IPS-18a (cell line): ENCODE measurements around the gene C2CD5.

Experiments used
- H3K27ac ChIP-seq: one replicate; pipeline ENCODE4 v1.5.1; 2013; ENCODE audit warnings: low read length
- H3K27me3 ChIP-seq: one replicate; pipeline ENCODE4 v1.6.1; 2013; ENCODE audit warnings: mild to moderate bottlenecking, low read length; ENCODE audit not compliant: control insufficient read depth, insufficient read depth
- H3K36me3 ChIP-seq: one replicate; pipeline ENCODE4 v1.6.1; 2013; ENCODE audit warnings: low read depth, low read length; ENCODE audit not compliant: control insufficient read depth
- H3K4me1 ChIP-seq: one replicate; pipeline ENCODE4 v1.6.1; 2013; ENCODE audit warnings: low read depth, low read length; ENCODE audit not compliant: control insufficient read depth
- H3K4me3 ChIP-seq: one replicate; pipeline ENCODE4 v1.5.1; 2013; ENCODE audit warnings: low read length
- H3K9ac ChIP-seq: one replicate; pipeline ENCODE4 v1.6.1; 2013; ENCODE audit warnings: mild to moderate bottlenecking, low read length, moderate library complexity
- H3K9me3 ChIP-seq: one replicate; pipeline ENCODE4 v1.6.1; 2013; ENCODE audit warnings: low read depth, low read length; ENCODE audit not compliant: control insufficient read depth

Gene C2CD5, protein sequence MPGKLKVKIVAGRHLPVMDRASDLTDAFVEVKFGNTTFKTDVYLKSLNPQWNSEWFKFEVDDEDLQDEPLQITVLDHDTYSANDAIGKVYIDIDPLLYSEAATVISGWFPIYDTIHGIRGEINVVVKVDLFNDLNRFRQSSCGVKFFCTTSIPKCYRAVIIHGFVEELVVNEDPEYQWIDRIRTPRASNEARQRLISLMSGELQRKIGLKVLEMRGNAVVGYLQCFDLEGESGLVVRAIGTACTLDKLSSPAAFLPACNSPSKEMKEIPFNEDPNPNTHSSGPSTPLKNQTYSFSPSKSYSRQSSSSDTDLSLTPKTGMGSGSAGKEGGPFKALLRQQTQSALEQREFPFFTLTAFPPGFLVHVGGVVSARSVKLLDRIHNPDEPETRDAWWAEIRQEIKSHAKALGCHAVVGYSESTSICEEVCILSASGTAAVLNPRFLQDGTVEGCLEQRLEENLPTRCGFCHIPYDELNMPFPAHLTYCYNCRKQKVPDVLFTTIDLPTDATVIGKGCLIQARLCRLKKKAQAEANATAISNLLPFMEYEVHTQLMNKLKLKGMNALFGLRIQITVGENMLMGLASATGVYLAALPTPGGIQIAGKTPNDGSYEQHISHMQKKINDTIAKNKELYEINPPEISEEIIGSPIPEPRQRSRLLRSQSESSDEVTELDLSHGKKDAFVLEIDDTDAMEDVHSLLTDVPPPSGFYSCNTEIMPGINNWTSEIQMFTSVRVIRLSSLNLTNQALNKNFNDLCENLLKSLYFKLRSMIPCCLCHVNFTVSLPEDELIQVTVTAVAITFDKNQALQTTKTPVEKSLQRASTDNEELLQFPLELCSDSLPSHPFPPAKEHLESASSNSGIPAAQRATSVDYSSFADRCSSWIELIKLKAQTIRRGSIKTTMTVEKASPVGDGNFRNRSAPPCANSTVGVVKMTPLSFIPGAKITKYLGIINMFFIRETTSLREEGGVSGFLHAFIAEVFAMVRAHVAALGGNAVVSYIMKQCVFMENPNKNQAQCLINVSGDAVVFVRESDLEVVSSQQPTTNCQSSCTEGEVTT

DNA sequence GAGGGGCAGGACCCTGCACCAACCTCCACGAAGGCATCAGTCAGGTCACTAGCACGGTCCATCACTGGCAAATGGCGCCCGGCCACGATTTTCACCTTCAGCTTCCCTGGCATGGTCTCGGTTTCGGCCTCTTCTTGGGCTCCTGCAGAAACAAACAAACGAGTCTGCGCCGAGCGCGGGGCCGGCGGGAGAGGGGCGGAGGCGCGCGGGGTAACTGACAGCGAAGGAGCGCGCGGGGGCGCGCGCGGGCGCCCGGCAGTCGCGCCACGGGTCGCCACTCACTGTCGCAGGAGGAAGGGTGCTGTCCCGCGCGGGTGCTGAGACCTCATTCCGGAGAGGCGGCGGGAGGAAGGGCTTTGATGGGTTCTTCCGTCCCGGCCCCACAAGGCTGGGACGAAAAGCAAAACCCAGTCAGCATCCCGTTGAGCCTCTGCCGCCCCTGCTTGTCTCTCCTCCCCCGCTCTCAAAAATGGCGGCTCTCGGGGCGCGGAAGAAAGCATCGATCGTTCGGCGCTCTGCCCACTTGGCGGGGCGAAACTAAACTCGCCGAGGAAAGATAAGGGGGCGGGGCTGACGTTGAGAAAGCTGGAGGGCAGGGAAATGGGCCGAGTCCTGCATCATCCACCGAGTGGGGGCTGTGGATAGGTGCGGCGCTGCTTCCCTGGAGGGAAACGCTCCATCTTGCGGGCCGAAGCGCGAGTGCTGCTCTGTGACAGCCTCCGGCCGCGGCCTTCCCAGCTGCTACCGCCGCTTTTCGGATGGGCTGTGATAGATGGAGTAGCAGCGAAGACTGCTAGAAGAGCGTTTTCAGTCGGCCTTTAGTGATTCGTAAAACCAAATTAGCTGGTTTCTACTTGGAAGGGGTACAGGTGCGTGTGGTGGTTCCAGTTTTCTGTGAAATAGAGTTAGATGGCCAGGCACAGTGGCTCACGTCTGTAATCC lies at the start of gene C2CD5:
Gene C2CD5, minus strand, starts transcription at position 505 of the 942 bp plus-strand sequence. Its CDS starts 392 bp downstream, at position 113.
- H3K9ac ChIP-seq, result peak within 1 kb of the TSS; percentile 80
- no peaks in the 10 kb centered on the region for H3K36me3 ChIP-seq
- H3K27me3 ChIP-seq, result no peaks in the 10 kb centered on the region
- peak within 1 kb of the TSS; percentile 86 for H3K4me3 ChIP-seq
- H3K4me1 ChIP-seq, result peaks cover 10% of the 10 kb centered on the region
- H3K27ac ChIP-seq, result no peak within 1 kb of the TSS
- no peaks in the 10 kb centered on the region for H3K9me3 ChIP-seq

DNA sequence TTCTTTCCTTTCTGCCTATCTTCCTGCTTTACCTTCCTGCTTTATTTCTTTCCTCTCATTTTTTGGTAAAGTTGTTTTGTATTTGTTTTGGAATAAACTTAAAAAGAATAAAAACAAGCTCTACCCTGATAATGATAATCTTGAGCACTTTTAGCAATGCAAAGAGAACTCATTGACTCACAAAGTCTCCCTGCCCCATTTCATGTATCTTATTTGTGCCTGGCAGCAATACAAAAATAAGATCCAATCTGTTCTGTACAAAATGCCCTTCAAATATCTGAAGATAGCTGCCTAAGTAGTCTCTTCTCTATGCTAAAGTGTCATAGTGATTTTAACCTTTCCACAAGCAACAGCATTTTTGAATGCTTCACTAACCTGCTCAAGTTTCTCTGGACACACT lies 49.5 kb upstream of the C2CD5 start:
- H3K27ac ChIP-seq, result no peak overlapping the region
- no peaks in the 10 kb centered on the region for H3K27me3 ChIP-seq
- H3K9ac ChIP-seq, result no peak overlapping the region
- H3K4me3 ChIP-seq, result no peak overlapping the region
- H3K36me3 ChIP-seq, result no peaks in the 10 kb centered on the region
- no peaks in the 10 kb centered on the region for H3K4me1 ChIP-seq
- H3K9me3 ChIP-seq, result no peaks in the 10 kb centered on the region

DNA sequence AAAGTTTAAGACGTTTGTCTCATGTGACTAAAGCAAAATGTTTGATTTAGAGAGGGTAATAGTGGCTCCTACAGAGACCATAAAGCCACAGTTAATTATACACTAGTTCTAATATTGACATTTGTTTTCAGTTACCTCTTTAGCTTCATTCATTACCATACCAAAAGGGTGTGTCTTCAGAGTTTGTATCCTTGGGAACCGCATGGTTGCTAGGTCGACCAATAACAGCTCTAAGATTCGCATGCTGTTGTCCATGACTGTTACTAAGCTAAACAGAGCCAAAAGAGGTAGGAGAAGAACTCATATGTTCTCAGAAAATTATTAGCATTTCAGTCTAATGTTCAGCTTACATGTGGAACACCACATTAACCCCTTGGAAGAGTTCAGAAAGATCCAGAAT lies 44.5 kb upstream of the C2CD5 start:
- H3K27me3 ChIP-seq, result no peaks in the 10 kb centered on the region
- H3K9ac ChIP-seq, result no peak overlapping the region
- H3K9me3 ChIP-seq, result no peaks in the 10 kb centered on the region
- H3K27ac ChIP-seq, result no peak overlapping the region
- H3K36me3 ChIP-seq, result no peaks in the 10 kb centered on the region
- H3K4me3 ChIP-seq, result no peak overlapping the region
- no peaks in the 10 kb centered on the region for H3K4me1 ChIP-seq

DNA sequence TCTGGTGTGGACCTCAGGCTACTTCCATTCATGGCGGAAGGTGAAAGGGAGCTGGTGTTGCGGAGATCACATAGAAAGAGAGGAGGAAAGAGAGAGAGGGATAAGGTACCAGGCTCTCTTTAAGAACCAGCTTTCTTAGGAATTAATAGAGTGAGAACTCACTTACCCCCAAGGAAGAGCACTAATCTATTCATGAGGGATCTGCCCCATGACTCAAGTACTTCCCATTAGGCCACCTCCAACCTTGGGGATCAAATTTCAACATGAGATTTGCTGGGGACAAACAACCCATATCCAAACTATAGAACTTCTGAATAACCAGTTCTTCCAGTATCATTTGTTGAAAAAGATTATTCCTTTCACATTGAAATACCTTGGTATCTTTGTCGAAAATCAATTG lies 34.0 kb upstream of the C2CD5 start:
- Histone ChIP-seq H3K27ac (no peak overlapping the region), H3K9me3 (no peaks in the 10 kb centered on the region), H3K9ac (no peak overlapping the region), H3K4me1 (no peaks in the 10 kb centered on the region), H3K27me3 (no peaks in the 10 kb centered on the region), H3K4me3 (no peak overlapping the region), H3K36me3 (no peaks in the 10 kb centered on the region)

DNA sequence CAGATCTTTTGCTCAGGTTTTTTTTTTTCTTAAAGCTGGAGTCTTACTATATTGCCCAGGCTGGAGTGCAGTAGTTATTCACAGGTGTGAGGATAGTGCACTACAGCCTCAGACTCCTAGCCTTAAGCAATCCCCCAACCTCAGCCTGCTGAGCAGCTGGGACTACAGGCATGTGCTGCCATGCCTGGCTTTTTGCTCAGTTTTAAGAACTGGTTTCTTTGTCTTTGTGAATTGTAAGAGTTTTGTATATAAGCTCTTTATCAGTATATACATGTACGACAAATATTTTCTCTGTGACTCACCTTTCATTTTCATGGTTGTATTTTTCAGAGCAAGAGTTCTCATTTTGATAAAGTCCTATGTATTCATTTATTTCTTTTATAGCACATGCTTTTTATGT lies 33.3 kb upstream of the C2CD5 start:
- Histone ChIP-seq H3K9ac (no peak overlapping the region), H3K4me3 (no peak overlapping the region), H3K27me3 (no peaks in the 10 kb centered on the region), H3K9me3 (no peaks in the 10 kb centered on the region), H3K36me3 (no peaks in the 10 kb centered on the region), H3K27ac (no peak overlapping the region), H3K4me1 (no peaks in the 10 kb centered on the region)

DNA sequence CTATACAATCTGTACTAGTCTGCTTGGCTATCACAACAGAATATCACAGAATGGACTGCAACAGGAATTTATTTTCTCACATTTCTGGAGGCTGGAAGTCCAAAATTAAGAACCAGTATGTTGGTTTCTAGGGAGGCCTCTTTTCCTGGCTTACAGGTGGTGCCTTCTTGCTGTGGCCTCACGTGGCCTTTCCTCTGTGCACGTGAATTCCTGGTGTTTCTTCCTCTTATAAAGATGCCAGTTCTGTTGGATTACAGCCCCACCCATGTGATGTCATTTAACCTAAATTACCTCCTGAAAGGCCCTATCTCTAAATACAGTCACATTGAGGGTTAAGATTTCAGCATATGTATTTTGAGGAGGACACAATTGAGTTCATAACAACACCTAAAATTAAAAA lies 32.1 kb upstream of the C2CD5 start:
- no peak overlapping the region for H3K27ac ChIP-seq
- H3K36me3 ChIP-seq, result no peaks in the 10 kb centered on the region
- no peaks in the 10 kb centered on the region for H3K4me1 ChIP-seq
- H3K27me3 ChIP-seq, result no peaks in the 10 kb centered on the region
- no peak overlapping the region for H3K4me3 ChIP-seq
- H3K9ac ChIP-seq, result no peak overlapping the region
- no peaks in the 10 kb centered on the region for H3K9me3 ChIP-seq

DNA sequence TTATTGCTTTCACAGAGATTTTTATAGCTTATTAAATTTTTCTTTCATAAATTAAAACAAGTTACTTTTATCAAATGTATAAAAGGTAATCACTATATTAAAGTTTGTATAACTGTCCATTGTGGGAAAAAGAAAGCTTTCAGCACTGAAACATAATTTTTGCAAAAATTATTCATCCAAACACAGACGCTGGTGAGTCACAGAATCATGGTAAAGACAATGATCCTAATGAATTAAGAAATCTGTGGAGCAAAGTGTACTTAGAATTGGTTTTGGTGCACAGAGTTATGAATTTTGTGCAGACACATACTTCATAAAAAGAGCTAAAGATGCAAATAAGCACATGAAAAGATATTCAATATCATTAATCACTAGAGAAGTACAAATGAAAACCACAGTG lies 31.7 kb upstream of the C2CD5 start:
- Histone ChIP-seq H3K27ac (no peak overlapping the region), H3K4me3 (no peak overlapping the region), H3K9ac (no peak overlapping the region), H3K27me3 (no peaks in the 10 kb centered on the region), H3K9me3 (no peaks in the 10 kb centered on the region), H3K4me1 (no peaks in the 10 kb centered on the region), H3K36me3 (no peaks in the 10 kb centered on the region)

DNA sequence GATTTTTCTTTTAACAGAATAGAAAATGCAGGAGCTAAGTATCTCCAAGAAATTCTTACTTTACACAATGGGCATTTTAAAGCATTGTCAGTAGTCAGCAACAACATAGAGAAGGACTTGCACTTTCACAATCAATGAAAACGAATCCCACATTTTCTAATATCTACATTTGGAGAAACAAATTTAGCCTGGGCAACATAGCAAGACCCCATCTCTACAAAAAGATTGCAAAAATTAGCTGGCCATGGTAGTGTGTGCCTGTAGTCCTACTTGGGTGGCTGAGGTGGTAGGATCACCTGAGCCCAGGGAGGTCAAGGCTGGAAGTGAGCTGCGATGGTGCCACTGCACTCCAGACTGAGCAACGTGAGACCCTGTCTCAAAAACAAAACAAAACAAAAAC lies 30.6 kb upstream of the C2CD5 start:
- Histone ChIP-seq H3K36me3 (no peaks in the 10 kb centered on the region), H3K4me1 (no peaks in the 10 kb centered on the region), H3K9ac (no peak overlapping the region), H3K27me3 (no peaks in the 10 kb centered on the region), H3K4me3 (no peak overlapping the region), H3K27ac (no peak overlapping the region), H3K9me3 (no peaks in the 10 kb centered on the region)

DNA sequence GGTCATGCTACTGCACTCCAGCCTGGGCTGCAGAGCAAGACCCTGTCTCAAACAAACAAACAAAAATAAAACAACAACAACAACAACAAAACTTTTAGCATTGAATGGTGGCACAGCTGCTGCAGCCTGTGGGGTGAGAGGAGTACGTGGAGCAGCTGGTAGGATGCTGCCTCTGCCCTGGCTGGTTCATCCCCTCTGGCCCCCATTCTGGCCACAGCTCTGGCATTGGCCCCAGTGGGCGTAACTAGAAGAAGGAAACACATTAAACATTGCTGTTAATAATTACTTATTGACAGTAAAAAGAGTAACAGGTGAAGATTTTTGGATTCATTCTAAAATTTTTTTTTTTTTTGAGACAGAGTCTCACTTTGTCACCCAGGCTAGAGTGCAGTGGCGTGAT lies 28.8 kb upstream of the C2CD5 start:
- no peaks in the 10 kb centered on the region for H3K36me3 ChIP-seq
- no peaks in the 10 kb centered on the region for H3K9me3 ChIP-seq
- no peaks in the 10 kb centered on the region for H3K4me1 ChIP-seq
- H3K4me3 ChIP-seq, result no peak overlapping the region
- H3K27ac ChIP-seq, result no peak overlapping the region
- H3K9ac ChIP-seq, result no peak overlapping the region
- no peaks in the 10 kb centered on the region for H3K27me3 ChIP-seq

DNA sequence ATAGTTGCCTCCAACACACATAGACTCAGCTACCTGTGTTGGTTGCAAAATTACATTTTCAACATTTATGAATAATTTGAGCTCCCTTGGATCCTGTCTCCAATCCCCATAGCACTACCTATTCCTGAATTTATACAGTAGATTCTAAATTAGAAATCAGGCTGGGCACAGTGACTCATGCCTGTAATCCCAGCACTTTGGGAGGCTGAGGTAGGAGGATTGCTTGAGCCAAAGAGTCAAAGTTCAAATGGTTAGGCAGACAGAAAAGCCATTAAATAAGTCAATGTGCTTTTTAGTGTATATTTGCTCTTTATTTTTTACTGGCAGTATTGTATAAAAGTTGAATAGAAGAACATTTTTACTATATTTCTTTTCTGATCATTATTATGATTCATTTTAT lies 24.9 kb upstream of the C2CD5 start:
- Histone ChIP-seq H3K9me3 (no peaks in the 10 kb centered on the region), H3K27ac (no peak overlapping the region), H3K36me3 (no peaks in the 10 kb centered on the region), H3K9ac (no peak overlapping the region), H3K27me3 (no peaks in the 10 kb centered on the region), H3K4me1 (no peaks in the 10 kb centered on the region), H3K4me3 (no peak overlapping the region)
